Vagina (tissue), 2 donors: ENCODE data around the gene NXPH2. TPM values are rescaled to one million over a fixed set of nuclear protein-coding genes. Genes with fewer than 3 reads are reported as not detected.

Experiments
- DNase-seq, 2 donors: peaks; one replicate each; pipeline ENCODE4 v3.0.0-alpha.2; 2017; ENCODE audit errors: extremely low spot score in 2 of 2
- H3K27ac ChIP-seq: fragments of 200-600 bp; sonication (generic); one replicate; pipeline ENCODE4 v1.5.1; 2019
- H3K27me3 ChIP-seq: fragments of 200-600 bp; sonication (generic); one replicate; pipeline ENCODE4 v1.5.1; 2019
- H3K36me3 ChIP-seq, 2 donors: fragments of 200-600 bp; sonication (generic); one replicate each; pipeline ENCODE4 v1.5.1; 2017 to 2019
- H3K4me1 ChIP-seq: fragments of 200-600 bp; sonication (generic); one replicate; pipeline ENCODE4 v1.5.1; 2019
- H3K4me3 ChIP-seq, 2 donors: fragments of 200-600 bp; sonication (generic); 1 replicate in 1 of 2; 2 replicates in 1 of 2; pipeline ENCODE4 v1.5.1; 2016 to 2019
- H3K9me3 ChIP-seq: fragments of 200-600 bp; sonication (generic); one replicate; pipeline ENCODE4 v1.5.1; 2019
- CTCF ChIP-seq, 3 experiments: fragments of 450-650 bp in 2 of 3; fragments of 200-600 bp in 1 of 3; sonication (generic) in 1 of 3; IDR thresholded peaks; one replicate each; pipeline ENCODE4 v1.5.1; 2017 to 2019; ENCODE audit warnings: antibody characterized with exemption in 3 of 3, mild to moderate bottlenecking in 2 of 3, moderate library complexity in 2 of 3
- POLR2A ChIP-seq, 2 donors: fragments of 450-650 bp; IDR thresholded peaks; one replicate each; pipeline ENCODE4 v1.6.1; 2017; ENCODE audit warnings: antibody characterized with exemption in 2 of 2, mild to moderate bottlenecking in 2 of 2, moderate library complexity in 2 of 2
- POLR2AphosphoS5 ChIP-seq, 2 donors: sonication (generic); formaldehyde crosslinking; IDR thresholded peaks; one replicate each; pipeline ENCODE4 v1.9.0; 2017; ENCODE audit warnings: antibody characterized with exemption in 2 of 2, mild to moderate bottlenecking in 2 of 2, low read depth in 1 of 2; ENCODE audit not compliant: insufficient read depth in 1 of 2
- intact Hi-C: fragments of 100-400 bp; cut with DNase I; formaldehyde crosslinking; loops from one replicate; pipeline ENCODE4 v1.15.1; 2023
- total RNA-seq: library from RNA; depleted of rRNA; stranded (reverse); fragments of >200 nt; gene quantifications from one replicate; pipeline ENCODE4 v1.2.3, GENCODE V29; 2016

NXPH2 gene
- total RNA-seq, 1 donor from 2014 or later, result not detected

- Histone ChIP-seq H3K36me3 (no peaks in the 10 kb centered on the region), H3K27me3 (no peaks in the 10 kb centered on the region), H3K9me3 (no peaks in the 10 kb centered on the region), H3K4me1 (no peaks in the 10 kb centered on the region), H3K4me3 (no peak overlapping the region), H3K27ac (no peak overlapping the region)
- intact Hi-C loops, result no loop called here
- DNase-seq, result no peak
- TF ChIP-seq POLR2A (IDR thresholded peaks at IDR 0.05), result no peak
- no peak for TF ChIP-seq CTCF (IDR thresholded peaks at IDR 0.05)
- TF ChIP-seq POLR2AphosphoS5 (IDR thresholded peaks at IDR 0.05; ENCODE audit: insufficient read depth in 1 of 2, low read depth in 1 of 2), result no peak
Observed at GRCh38 chr2:138763971-138764370, 16.2 kb downstream of the NXPH2 start.

- Histone ChIP-seq H3K4me1 (no peaks in the 10 kb centered on the region), H3K27ac (no peak overlapping the region), H3K4me3 (no peak overlapping the region), H3K27me3 (no peaks in the 10 kb centered on the region), H3K36me3 (no peaks in the 10 kb centered on the region), H3K9me3 (no peaks in the 10 kb centered on the region)
- intact Hi-C loops, result no loop called here
- no peak for DNase-seq
- TF ChIP-seq POLR2AphosphoS5 (IDR thresholded peaks at IDR 0.05; ENCODE audit: insufficient read depth in 1 of 2, low read depth in 1 of 2), result no peak
- no peak for TF ChIP-seq POLR2A (IDR thresholded peaks at IDR 0.05)
- TF ChIP-seq CTCF (IDR thresholded peaks at IDR 0.05), result no peak
Observed at GRCh38 chr2:138762533-138762932, 17.7 kb downstream of the NXPH2 start.

- no peak for DNase-seq
- Histone ChIP-seq H3K9me3 (no peaks in the 10 kb centered on the region), H3K27ac (no peak overlapping the region), H3K4me3 (no peak overlapping the region), H3K36me3 (no peaks in the 10 kb centered on the region), H3K27me3 (no peaks in the 10 kb centered on the region), H3K4me1 (no peaks in the 10 kb centered on the region)
- intact Hi-C loops, result no loop called here
- TF ChIP-seq POLR2A (IDR thresholded peaks at IDR 0.05), result no peak
- no peak for TF ChIP-seq POLR2AphosphoS5 (IDR thresholded peaks at IDR 0.05; ENCODE audit: insufficient read depth in 1 of 2, low read depth in 1 of 2)
- no peak for TF ChIP-seq CTCF (IDR thresholded peaks at IDR 0.05)
Observed at GRCh38 chr2:138760676-138761075, 19.5 kb downstream of the NXPH2 start.

- no peak for DNase-seq
Observed at GRCh38 chr2:138757384-138757783, 22.8 kb downstream of the NXPH2 start.

More at GRCh38 chr2:138757384-138757783, 22.8 kb downstream of the NXPH2 start:
- Histone ChIP-seq H3K4me1 (no peaks in the 10 kb centered on the region), H3K27ac (no peak overlapping the region), H3K36me3 (no peaks in the 10 kb centered on the region), H3K9me3 (no peaks in the 10 kb centered on the region), H3K4me3 (no peak overlapping the region), H3K27me3 (no peaks in the 10 kb centered on the region)
- TF ChIP-seq CTCF (IDR thresholded peaks at IDR 0.05) (no peak), POLR2AphosphoS5 (IDR thresholded peaks at IDR 0.05; ENCODE audit: insufficient read depth in 1 of 2, low read depth in 1 of 2) (no peak), POLR2A (IDR thresholded peaks at IDR 0.05) (no peak)
- intact Hi-C loops, result no loop called here
